ENCODE measurements around the gene CREB3L1.
"Not testable (repeated sequence)": the region's sequence is repeated elsewhere in the genome, so short reads cannot be mapped to it uniquely, and the experiment has no call there.

The CREB3L1 gene

GRCh38 chr11:46249103-46249937, 28.1 kb upstream of the CREB3L1 start:
- no peak for DNase-seq

- no peak for DNase-seq
Observed at GRCh38 chr11:46249938-46250744, 27.3 kb upstream of the CREB3L1 start.

DNA sequence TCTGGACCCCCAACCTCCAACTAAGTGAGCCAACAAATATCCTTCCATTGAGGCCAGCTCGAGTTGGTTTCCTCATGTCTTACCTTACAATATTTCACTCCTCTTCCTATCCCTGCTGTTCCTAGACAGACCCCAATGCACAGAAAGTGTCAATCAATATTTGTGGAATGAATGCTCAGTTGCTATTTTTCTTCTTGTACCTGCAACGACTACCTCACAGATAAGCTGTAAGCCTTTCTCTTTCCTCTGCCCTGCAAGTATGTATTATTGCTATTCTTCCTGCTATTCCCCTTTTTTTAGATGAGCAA, 26.8 kb upstream of the CREB3L1 start:
- DNase-seq = no peak

GRCh38 chr11:46251954-46252353, 25.5 kb upstream of the CREB3L1 start:
- no peak for DNase-seq

GRCh38 chr11:46252373-46252914, 25.0 kb upstream of the CREB3L1 start:
- DNase-seq = no peak

GRCh38 chr11:46253258-46254132, 24.0 kb upstream of the CREB3L1 start:
- DNase-seq = no peak

GRCh38 chr11:46254133-46254491, 23.4 kb upstream of the CREB3L1 start:
- no peak for DNase-seq

- no peak for DNase-seq
Observed at GRCh38 chr11:46256540-46257001, 20.9 kb upstream of the CREB3L1 start.

GRCh38 chr11:46259347-46259746, 18.1 kb upstream of the CREB3L1 start:
- DNase-seq = not testable (repeated sequence)

- DNase-seq = no peak
Observed at GRCh38 chr11:46259971-46260560, 17.4 kb upstream of the CREB3L1 start.

DNA sequence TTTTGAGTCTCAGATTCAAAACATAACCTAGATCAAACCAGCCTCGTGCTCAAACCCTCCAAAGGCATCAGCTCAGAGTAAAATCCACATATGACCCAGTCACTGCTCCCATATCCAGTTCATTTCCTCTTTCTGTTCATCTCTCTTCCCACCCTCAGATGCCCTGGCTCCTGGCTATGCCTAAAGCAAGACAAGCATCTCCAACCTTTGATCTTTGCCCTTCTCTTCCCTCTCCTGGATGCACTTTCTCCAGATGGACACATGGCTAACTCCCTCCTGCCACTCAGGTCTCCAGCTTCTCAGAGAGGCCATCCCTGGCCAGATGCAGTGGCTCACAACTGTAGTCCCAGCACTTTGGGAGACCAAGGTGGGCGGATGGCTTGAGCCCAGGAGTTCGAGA, 14.3 kb upstream of the CREB3L1 start:
- DNase-seq = no peak

- DNase-seq = no peak
Observed at GRCh38 chr11:46264030-46264429, 13.4 kb upstream of the CREB3L1 start.

- DNase-seq = no peak
Observed at GRCh38 chr11:46264976-46265375, 12.5 kb upstream of the CREB3L1 start.

DNA sequence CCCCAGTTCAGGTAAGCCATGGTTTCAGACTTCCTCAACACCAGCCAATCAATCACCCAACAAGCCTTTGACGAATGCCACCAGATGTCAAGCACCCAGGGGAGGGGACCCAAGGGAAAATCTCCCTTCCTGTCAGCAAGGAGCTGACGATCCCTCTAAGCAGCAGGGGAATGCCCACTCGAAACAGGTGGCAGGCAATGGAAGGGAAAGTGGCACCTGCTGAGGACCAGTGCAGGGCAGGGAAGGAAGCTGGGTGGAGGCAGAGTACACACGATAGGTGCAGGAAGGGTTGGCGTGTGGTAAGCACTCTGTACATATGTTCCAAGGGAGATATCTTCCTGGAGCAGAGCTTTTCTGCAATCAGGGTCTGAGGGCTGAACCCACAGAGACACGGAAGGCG, 11.7 kb upstream of the CREB3L1 start:
- no peak for DNase-seq

DNA sequence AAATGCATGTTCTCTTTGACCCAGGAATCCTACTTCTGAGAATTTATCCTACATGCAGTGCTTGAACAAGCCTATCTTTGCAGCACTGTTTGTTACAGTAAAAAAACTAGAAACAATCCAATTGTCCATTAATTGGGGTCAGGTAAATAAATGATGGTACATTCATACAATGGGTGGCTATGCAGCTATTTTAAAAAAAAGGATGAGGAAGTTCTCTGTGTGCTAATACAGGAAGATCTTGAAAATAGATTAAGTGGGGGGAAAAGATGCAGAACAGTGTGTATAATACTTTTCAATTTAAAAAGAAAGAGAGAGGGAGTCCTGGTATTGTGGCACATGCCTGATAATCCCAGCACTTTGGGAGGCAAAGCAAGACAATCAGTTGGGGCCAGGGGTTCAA, 9.5 kb upstream of the CREB3L1 start:
- no peak for DNase-seq

DNA sequence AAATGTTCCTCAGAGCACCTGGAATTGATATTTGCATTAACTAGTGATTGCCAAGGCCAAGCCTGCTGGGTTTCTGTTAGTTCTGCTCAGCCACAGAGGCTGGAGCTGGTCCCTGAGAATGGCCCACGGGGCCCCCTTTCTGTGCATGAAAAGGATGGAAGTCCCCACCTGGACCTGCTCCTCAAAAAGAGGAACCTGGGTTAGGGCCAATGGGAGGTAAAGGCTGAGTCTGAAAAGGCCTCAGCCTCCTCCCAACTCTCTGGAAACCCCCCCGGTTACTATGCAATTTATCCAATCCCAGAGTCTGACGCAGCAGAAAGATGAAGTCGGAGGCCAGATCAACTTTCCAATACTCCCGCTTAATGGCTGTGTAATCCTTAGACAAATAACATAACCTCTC, 6.8 kb upstream of the CREB3L1 start:
- DNase-seq = no peak

- no peak for DNase-seq
Observed at GRCh38 chr11:46271407-46271806, 6.1 kb upstream of the CREB3L1 start.

- no peak for DNase-seq
Observed at GRCh38 chr11:46271875-46272815, 5.3 kb upstream of the CREB3L1 start.

DNA sequence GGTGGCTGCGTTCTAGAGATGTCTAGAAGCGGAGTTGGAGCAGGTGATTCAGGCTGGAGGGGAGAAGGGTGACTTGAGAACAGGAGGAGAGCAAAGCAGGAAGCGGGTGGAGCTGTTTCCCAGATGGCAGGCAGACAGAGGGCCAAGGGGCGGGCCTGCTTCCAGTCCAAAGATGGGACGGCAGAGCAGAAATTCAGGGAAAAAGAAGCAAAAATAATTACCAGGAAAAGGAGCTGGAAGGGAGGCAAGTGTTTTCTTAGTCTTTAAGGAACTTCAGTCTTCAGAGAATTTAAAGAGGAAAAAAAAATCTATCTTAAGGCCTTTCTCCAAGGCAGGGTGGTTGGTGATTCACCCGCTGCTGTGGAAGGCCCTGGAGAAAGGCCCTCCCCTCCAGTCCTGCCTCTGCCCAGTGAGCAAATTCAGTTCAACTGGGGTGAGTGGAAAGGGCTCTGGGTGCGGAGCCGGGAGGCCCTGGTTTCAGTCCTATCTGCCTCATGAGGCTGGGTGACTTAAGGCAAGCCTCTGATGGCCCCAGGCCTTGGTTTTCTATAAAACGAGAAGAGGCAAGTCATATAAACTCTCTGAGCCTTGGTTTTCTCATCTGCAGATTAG, 4.5 kb upstream of the CREB3L1 start:
- DNase-seq = no peak

DNA sequence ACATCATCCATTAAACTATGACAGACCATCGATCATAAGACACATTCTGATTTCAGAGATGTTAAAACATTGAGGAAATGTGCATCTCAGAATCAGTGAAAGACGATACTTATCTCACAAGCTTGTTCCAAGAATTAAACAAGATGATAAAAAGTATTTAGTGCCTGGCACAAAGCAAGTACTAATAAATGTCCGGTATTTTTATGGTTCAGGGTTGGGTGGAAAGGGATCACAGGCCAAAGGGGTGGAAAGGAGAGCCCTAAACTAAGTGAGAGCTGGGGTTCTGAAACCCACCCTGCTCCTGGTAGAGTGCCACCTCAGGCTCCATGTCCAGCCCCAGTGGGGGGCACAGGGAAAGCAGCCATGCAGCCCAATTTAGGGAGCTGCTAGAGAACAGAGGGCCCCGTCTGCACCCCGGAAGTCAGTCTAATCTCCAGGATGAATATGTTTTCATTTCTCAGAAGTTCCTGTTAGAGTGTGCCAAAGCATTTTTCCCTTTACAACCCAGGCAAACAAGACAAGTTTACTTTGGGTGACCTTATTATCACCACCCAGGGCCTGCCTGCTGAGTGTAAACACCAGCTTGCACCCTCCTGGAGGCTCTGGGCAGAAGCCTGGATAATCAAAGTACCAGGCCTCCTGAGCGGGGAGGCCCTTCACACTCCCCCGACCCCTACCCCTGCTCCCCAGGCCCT, 3.8 kb upstream of the CREB3L1 start:
- no peak for DNase-seq

Measured in NCI-H524 treated with DMSO at 0.1 percent for 48 hours (cell line).